ENCODE measurements around the gene SPAG6. TPM values are rescaled to one million over a fixed set of nuclear protein-coding genes. Genes with fewer than 3 reads are reported as not detected.

The SPAG6 gene
- polyA plus RNA-seq, 4 donors = 0.04 to 0.27 (median 0.06) TPM; not detected in 1

DNA sequence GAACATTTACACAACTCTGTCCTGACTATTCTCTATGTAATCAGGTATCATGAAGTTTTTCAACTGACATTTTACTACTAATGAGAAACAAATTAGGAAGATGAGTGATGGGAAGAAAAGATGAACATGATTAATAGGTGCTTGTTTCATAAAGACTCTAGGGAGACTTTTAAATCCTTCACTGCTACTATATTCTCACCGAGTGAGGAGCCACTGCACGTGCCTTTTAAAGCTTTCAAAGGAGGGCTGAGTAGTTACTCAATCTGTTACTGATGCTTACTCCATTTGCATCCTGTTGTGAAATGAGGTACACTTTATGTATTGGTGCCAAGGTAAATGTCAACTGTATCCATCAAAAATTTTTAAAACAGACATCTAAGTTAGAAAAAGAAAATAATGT, 30.4 kb upstream of the SPAG6 start:
- DNase-seq (no peak), FAIRE-seq (no peak)
- H3K4me3 ChIP-seq (ENCODE audit: low read depth in 1 of 3, low read length in 3 of 3) = no peak overlapping the region
- WGBS, 3 donors = 57 to 62% (median 61%) methylated on average over 2 of the region's 2 CpGs
- H3K36me3 ChIP-seq (ENCODE audit: control insufficient read depth in 3 of 3, insufficient read depth in 2 of 3, low read depth in 1 of 3, low read length in 3 of 3) = no peaks in the 10 kb centered on the region
- H3K4me1 ChIP-seq (ENCODE audit: control insufficient read depth in 3 of 3, insufficient read depth in 2 of 3, low read depth in 1 of 3, low read length in 2 of 3) = peaks cover 0 to 9% (median 0%) of the 10 kb centered on the region in 3 donors
- H3K27me3 ChIP-seq (ENCODE audit: control insufficient read depth in 3 of 3, insufficient read depth in 3 of 3, low read length in 3 of 3) = no peaks in the 10 kb centered on the region
- no peaks in the 10 kb centered on the region for H3K9me3 ChIP-seq (ENCODE audit: control insufficient read depth in 2 of 2, insufficient read depth in 1 of 2, low read depth in 1 of 2, low read length in 1 of 2)
- H3K27ac ChIP-seq (ENCODE audit: low read depth in 1 of 3, low read length in 2 of 3) = no peak overlapping the region

DNA sequence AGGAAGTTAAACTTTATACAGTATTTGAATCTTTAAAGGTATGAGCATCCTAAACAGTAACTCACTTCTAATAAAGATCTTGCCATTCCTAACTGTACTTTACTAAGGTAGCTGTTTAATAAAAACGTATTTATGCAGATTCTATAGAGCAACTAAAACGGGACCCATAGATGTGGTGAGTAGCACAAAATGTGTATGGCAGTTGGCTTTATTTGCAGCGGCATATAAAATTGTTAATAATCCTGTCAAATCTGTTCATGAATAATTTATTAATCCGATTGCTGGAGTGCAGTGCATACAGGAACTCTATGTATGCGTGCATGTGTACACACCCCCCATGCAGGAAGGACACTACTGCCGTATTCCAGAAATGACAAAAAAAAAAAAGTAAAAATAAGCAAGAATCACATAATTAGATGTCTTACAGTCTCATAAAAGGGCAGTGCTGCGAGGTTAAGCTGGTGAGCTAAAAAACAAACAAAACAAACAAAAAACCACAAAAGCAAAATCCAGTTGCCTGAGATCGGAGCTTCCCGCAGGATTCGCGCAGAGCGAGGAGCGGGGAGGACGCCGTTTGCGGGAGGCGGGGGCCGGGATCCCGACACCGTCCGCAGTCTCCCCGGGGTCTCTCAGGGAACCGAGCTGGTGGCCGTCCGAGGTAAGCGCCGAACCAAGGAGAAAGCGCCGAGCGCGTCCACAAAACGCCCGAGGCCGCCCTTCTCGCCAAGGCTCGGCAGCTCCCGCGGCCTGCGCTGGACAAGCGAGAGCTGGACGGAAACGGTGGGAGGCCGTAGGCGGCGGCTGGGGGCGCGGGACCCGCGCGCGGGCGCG, 29.6 kb upstream of the SPAG6 start:
- no peaks in the 10 kb centered on the region for H3K36me3 ChIP-seq (ENCODE audit: control insufficient read depth in 3 of 3, insufficient read depth in 2 of 3, low read depth in 1 of 3, low read length in 3 of 3)
- peaks cover 0 to 11% (median 0%) of the 10 kb centered on the region in 3 donors for H3K4me1 ChIP-seq (ENCODE audit: control insufficient read depth in 3 of 3, insufficient read depth in 2 of 3, low read depth in 1 of 3, low read length in 2 of 3)
- no peaks in the 10 kb centered on the region for H3K9me3 ChIP-seq (ENCODE audit: control insufficient read depth in 2 of 2, insufficient read depth in 1 of 2, low read depth in 1 of 2, low read length in 1 of 2)
- WGBS, 3 donors = 1 to 2% (median 1%) methylated on average over 35 to 53 of the region's 53 CpGs
- H3K27me3 ChIP-seq (ENCODE audit: control insufficient read depth in 3 of 3, insufficient read depth in 3 of 3, low read length in 3 of 3) = no peaks in the 10 kb centered on the region
- peak overlapping the region; percentile 86 to 96 (median 94) for H3K27ac ChIP-seq (ENCODE audit: low read depth in 1 of 3, low read length in 2 of 3)
- DNase-seq (peak in 1 of 2 donors; percentile 35), FAIRE-seq (no peak)
- H3K4me3 ChIP-seq (ENCODE audit: low read depth in 1 of 3, low read length in 3 of 3) = peak overlapping the region; percentile 78 to 95 (median 91)

DNA sequence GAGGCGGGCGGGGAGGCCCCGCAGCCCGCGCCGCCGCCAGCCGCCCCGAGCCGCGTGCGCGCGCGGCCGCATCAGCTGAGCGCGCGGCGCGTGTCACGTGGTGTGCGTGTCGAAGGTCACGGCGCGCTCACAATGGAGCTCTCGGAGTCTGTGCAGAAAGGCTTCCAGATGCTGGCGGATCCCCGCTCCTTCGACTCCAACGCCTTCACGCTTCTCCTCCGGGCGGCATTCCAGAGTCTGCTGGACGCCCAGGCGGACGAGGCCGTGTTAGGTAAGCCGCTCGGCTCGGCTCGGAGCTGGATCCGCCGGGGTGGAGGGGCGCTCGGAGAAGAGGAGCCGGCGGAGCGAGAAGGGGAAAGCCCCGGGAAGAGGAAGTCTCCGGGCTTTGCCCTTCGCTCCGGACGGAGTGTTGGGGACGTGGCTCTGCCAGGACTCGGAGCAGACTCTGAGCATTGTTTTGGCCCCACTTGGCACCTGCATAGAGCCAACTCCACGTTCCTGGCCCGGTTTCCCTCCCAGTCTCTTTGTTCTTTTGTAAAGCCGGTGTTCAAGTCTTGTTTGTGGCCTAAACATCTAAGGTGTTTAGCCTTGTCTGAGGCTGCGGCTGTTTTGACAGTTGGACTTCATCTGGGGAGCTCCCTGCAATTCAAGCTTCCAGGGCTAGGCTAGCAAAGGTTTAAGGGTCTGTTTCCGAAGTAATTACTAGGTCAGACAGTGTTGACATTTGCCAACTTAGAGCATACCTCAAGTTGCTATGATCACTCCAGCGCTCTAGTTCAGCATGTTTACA, 28.8 kb upstream of the SPAG6 start, which contains the start of gene COMMD3:
Gene COMMD3, plus strand, starts transcription at position 103 of the 790 bp plus-strand sequence. Its CDS starts 30 bp downstream, at position 133.
- WGBS, 3 donors = 0 to 1% (median 0%) methylated on average over 42 to 63 of the region's 63 CpGs
- FAIRE-seq = no peak
- peak within 1 kb of the TSS; percentile 94 to 99 (median 96) for H3K27ac ChIP-seq (ENCODE audit: low read depth in 1 of 3, low read length in 2 of 3)

DNA sequence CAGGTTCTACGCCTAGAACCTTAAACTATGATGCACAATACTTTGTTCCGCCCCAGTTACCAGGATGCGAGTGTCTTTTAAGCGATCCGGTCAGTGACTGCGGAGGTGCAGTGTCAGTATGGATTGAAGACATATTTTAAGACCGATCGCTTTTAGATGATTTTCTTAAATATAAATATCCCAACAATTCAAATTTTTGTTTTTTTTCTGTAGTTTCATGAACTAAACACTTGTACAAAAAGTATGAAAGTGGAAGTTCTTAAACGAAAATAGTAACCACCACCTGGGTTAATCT, 28.3 kb upstream of the SPAG6 start:
- H3K4me3 ChIP-seq (ENCODE audit: low read depth in 1 of 3, low read length in 3 of 3) = peak overlapping the region; percentile 78 to 95 (median 91)

More for the DNA sequence above, 28.8 kb upstream of the SPAG6 start, which contains the start of gene COMMD3:
- peak within 1 kb of the TSS; percentile 78 to 95 (median 91) for H3K4me3 ChIP-seq (ENCODE audit: low read depth in 1 of 3, low read length in 3 of 3)
- DNase-seq = peak; percentile 91 to 96
- no peaks in the 10 kb centered on the region for H3K27me3 ChIP-seq (ENCODE audit: control insufficient read depth in 3 of 3, insufficient read depth in 3 of 3, low read length in 3 of 3)
- H3K36me3 ChIP-seq (ENCODE audit: control insufficient read depth in 3 of 3, insufficient read depth in 2 of 3, low read depth in 1 of 3, low read length in 3 of 3) = no peaks in the 10 kb centered on the region
- H3K4me1 ChIP-seq (ENCODE audit: control insufficient read depth in 3 of 3, insufficient read depth in 2 of 3, low read depth in 1 of 3, low read length in 2 of 3) = peaks cover 0 to 11% (median 0%) of the 10 kb centered on the region in 3 donors
- no peaks in the 10 kb centered on the region for H3K9me3 ChIP-seq (ENCODE audit: control insufficient read depth in 2 of 2, insufficient read depth in 1 of 2, low read depth in 1 of 2, low read length in 1 of 2)

DNA sequence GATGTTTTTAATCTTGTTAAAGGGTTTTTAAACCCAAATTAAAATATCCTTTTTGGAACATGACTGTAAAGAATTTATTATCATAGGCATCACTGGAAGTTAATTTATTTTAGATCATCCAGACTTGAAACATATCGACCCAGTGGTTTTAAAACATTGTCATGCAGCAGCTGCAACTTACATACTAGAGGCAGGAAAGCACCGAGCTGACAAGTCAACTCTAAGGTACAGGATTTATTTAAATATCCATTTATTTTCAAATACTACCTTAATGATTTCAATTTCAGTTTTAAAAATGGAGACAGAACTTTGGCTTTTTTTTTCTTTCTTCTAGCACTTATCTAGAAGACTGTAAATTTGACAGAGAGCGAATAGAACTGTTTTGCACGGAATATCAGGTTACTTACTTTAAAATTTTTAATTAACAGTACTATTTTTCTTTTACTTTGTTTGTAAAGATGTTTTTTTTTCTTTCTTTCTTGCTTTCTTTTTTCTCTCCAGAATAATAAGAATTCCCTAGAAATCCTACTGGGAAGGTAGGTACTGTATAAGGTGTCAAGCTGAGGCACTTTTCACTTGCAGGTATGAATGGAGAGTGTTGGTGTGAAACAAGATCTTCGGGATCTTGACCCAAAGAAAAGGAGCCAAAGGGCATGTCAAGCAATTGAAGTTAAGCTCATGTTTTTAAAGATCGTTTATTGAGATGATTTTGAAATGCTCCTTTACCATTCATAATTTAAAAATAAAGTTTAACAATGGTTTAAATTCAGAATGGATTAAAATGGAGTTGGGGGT, 27.3 kb upstream of the SPAG6 start:
- no peak for FAIRE-seq
- 62 to 77% (median 64%) methylated on average over 6 of the region's 6 CpGs for WGBS, 3 donors
- H3K27me3 ChIP-seq (ENCODE audit: control insufficient read depth in 3 of 3, insufficient read depth in 3 of 3, low read length in 3 of 3) = peaks cover 0 to 11% (median 0%) of the 10 kb centered on the region in 3 donors
- H3K36me3 ChIP-seq (ENCODE audit: control insufficient read depth in 3 of 3, insufficient read depth in 2 of 3, low read depth in 1 of 3, low read length in 3 of 3) = no peaks in the 10 kb centered on the region
- no peak overlapping the region for H3K27ac ChIP-seq (ENCODE audit: low read depth in 1 of 3, low read length in 2 of 3)
- H3K4me3 ChIP-seq (ENCODE audit: low read depth in 1 of 3, low read length in 3 of 3) = no peak overlapping the region
- H3K9me3 ChIP-seq (ENCODE audit: control insufficient read depth in 2 of 2, insufficient read depth in 1 of 2, low read depth in 1 of 2, low read length in 1 of 2) = no peaks in the 10 kb centered on the region
- no peak for DNase-seq
- peaks cover 0 to 15% (median 2%) of the 10 kb centered on the region in 3 donors for H3K4me1 ChIP-seq (ENCODE audit: control insufficient read depth in 3 of 3, insufficient read depth in 2 of 3, low read depth in 1 of 3, low read length in 2 of 3)

More for the DNA sequence above, 28.3 kb upstream of the SPAG6 start:
- DNase-seq (peak in 1 of 2 donors; percentile 71), FAIRE-seq (no peak)
- Histone ChIP-seq H3K9me3 (ENCODE audit: control insufficient read depth in 2 of 2, insufficient read depth in 1 of 2, low read depth in 1 of 2, low read length in 1 of 2) (no peaks in the 10 kb centered on the region), H3K4me1 (ENCODE audit: control insufficient read depth in 3 of 3, insufficient read depth in 2 of 3, low read depth in 1 of 3, low read length in 2 of 3) (peaks cover 0 to 11% (median 0%) of the 10 kb centered on the region in 3 donors), H3K36me3 (ENCODE audit: control insufficient read depth in 3 of 3, insufficient read depth in 2 of 3, low read depth in 1 of 3, low read length in 3 of 3) (no peaks in the 10 kb centered on the region), H3K27me3 (ENCODE audit: control insufficient read depth in 3 of 3, insufficient read depth in 3 of 3, low read length in 3 of 3) (peaks cover 0 to 2% (median 0%) of the 10 kb centered on the region in 3 donors), H3K27ac (ENCODE audit: low read depth in 1 of 3, low read length in 2 of 3) (peak overlapping the region; percentile 94 to 99 (median 96))
- 3 to 14% (median 11%) methylated on average over 9 of the region's 9 CpGs for WGBS, 3 donors

DNA sequence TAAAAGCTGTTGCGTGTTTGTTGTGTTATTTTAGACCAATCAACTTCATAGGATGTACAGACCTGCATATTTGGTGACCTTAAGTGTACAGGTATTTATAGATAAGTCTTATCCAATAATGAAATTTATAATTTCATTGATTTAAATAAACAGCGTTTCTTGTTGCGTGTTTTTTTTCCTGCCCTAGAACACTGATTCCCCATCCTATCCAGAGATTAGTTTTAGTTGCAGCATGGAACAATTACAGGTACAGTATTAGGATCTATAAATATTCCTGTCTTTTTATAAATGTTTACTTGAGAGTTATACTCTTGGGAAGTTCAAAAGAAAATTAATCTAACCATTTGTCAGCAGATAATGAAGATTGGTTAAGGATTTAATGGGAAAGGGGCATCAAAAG, 26.5 kb upstream of the SPAG6 start:
- H3K36me3 ChIP-seq (ENCODE audit: control insufficient read depth in 3 of 3, insufficient read depth in 2 of 3, low read depth in 1 of 3, low read length in 3 of 3) = no peaks in the 10 kb centered on the region
- H3K9me3 ChIP-seq (ENCODE audit: control insufficient read depth in 2 of 2, insufficient read depth in 1 of 2, low read depth in 1 of 2, low read length in 1 of 2) = no peaks in the 10 kb centered on the region
- FAIRE-seq (no peak), DNase-seq (no peak)
- no peak overlapping the region for H3K4me3 ChIP-seq (ENCODE audit: low read depth in 1 of 3, low read length in 3 of 3)
- H3K27ac ChIP-seq (ENCODE audit: low read depth in 1 of 3, low read length in 2 of 3) = no peak overlapping the region
- peaks cover 0 to 16% (median 0%) of the 10 kb centered on the region in 3 donors for H3K27me3 ChIP-seq (ENCODE audit: control insufficient read depth in 3 of 3, insufficient read depth in 3 of 3, low read length in 3 of 3)
- 92 to 97% (median 95%) methylated on average over 3 of the region's 3 CpGs for WGBS, 3 donors
- H3K4me1 ChIP-seq (ENCODE audit: control insufficient read depth in 3 of 3, insufficient read depth in 2 of 3, low read depth in 1 of 3, low read length in 2 of 3) = peaks cover 0 to 15% (median 2%) of the 10 kb centered on the region in 3 donors

DNA sequence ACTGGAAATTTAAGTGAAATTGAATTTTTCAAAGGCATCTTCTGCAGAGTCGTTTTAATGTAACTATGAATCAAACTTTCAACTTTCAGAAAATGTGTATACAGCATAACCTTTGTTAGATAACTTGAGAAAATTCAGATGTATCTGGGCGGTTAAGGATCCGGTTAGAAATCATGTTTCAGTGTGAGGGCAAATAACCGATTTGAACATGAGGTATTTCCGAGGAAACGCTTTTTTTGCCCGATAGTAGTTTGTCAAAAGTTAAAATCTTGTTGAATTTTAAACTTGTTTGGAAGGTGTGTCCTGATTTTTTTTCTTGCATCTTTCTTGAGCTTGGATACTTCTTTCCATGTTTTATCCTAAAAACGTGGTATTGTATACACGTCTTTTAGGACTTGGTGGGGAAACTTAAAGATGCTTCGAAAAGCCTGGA, 25.7 kb upstream of the SPAG6 start:
- peaks cover 0 to 17% (median 2%) of the 10 kb centered on the region in 3 donors for H3K4me1 ChIP-seq (ENCODE audit: control insufficient read depth in 3 of 3, insufficient read depth in 2 of 3, low read depth in 1 of 3, low read length in 2 of 3)
- H3K4me3 ChIP-seq (ENCODE audit: low read depth in 1 of 3, low read length in 3 of 3) = peak overlapping the region in 2 of 3 donors; percentile 41 to 93
- peaks cover 0 to 19% (median 0%) of the 10 kb centered on the region in 3 donors for H3K27me3 ChIP-seq (ENCODE audit: control insufficient read depth in 3 of 3, insufficient read depth in 3 of 3, low read length in 3 of 3)
- H3K36me3 ChIP-seq (ENCODE audit: control insufficient read depth in 3 of 3, insufficient read depth in 2 of 3, low read depth in 1 of 3, low read length in 3 of 3) = no peaks in the 10 kb centered on the region
- H3K9me3 ChIP-seq (ENCODE audit: control insufficient read depth in 2 of 2, insufficient read depth in 1 of 2, low read depth in 1 of 2, low read length in 1 of 2) = no peaks in the 10 kb centered on the region
- no peak for DNase-seq
- WGBS, 3 donors = 74 to 87% (median 79%) methylated on average over 10 of the region's 10 CpGs
- FAIRE-seq = no peak
- no peak overlapping the region for H3K27ac ChIP-seq (ENCODE audit: low read depth in 1 of 3, low read length in 2 of 3)

Data from small intestine (tissue), 7 donors.